Omental fat pad (tissue), 4 donors: ENCODE results near the gene ASTN2. TPM values are rescaled to one million over a fixed set of nuclear protein-coding genes. Genes with fewer than 3 reads are reported as not detected.

Source experiments
- ATAC-seq: fragments of 150-250 bp; one replicate; pipeline ENCODE4 v1.9.1; 2016; ENCODE audit warnings: mild to moderate bottlenecking, moderate library complexity; ENCODE audit not compliant: low FRiP score
- DNase-seq: peaks from one replicate; pipeline ENCODE4 v3.0.0-alpha.2; 2019; ENCODE audit warnings: low spot score
- CTCF ChIP-seq, 3 donors: fragments of 450-650 bp; IDR thresholded peaks; one replicate each; pipeline ENCODE4 v1.5.1; 2016 to 2017; ENCODE audit warnings: antibody characterized with exemption in 3 of 3, mild to moderate bottlenecking in 3 of 3, moderate library complexity in 2 of 3
- total RNA-seq, 4 donors: library from RNA; depleted of rRNA; stranded (reverse); fragments of >200 nt; gene quantifications; one replicate each; pipeline ENCODE4 v1.1.0, GENCODE V29; 2016

Gene ASTN2
- total RNA-seq, 4 donors from 2014 or later: 1.1 to 8.4 (median 3.6) TPM

DNA sequence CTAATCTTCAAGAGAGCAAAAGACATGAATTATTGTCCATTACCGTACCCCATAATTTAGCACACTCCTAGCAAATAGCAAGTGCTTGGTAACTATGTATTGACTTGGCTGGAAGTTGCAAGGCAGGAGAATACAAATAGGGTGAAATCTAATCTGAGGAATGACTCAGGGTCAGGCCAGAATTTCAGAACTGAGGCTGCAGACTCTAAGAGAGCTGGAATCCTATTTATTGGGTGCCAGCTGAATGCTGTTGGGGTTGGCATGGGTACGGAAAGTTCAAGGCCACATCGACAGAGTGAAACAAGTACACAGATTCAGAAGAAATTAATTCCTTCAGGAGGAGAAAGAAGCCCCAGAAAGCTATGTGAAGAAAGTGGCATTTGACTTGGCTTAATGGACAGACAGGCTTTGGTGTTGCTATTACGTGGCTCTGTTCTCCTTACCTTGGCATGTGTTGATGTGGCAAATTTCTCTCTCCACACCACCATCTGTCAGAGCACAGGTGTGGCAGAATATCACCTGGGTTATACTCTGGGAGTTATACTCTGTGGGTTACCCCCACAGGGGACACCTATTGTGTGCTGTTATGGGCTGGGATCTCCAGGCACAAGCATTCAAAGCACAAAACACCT is 20.9 kb upstream of the ASTN2 start:
- DNase-seq (no peak), ATAC-seq (no peak)
- no peak for TF ChIP-seq CTCF (IDR thresholded peaks at IDR 0.05)

DNA sequence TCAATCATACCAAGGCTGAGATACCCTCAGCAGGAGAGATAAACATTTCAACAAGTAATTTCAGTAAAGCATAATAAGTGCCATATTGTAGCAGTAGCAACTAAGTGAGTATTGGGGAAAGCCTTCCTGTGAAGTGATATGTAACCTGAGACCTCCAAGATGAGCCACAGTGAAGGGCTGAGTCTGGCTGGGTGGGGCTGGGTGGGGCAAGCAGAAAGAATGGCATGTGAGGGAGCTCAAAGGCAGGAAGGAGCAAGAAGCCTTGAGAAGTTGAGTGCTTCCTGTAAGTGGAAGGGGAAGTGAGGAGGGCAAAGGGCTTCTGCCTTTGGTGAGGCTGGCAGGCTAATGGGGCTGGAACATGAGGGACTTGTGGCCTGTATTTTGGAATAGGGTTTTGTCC is 19.7 kb upstream of the ASTN2 start:
- no peak for TF ChIP-seq CTCF (IDR thresholded peaks at IDR 0.05)
- DNase-seq: no peak
- no peak for ATAC-seq

DNA sequence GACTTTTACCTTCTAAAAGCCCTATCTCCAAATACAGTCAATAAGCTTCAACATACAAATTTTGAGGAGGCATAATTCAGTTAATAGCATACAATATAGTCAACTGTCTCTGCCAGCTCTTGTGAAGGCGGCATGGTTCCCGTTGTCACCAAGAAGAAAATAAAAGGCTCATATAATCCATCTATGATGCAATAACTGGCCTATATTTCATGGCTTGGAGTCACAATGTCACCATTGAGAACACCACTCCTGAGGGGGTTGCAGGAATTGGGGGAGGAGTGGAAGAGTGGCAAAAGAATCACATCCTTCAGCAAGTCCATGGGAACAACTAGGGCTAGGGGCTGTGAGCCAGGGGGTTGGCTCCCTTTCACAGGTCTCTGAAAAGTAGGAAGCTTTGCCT is 16.0 kb upstream of the ASTN2 start:
- no peak for TF ChIP-seq CTCF (IDR thresholded peaks at IDR 0.05)
- no peak for DNase-seq
- no peak for ATAC-seq

DNA sequence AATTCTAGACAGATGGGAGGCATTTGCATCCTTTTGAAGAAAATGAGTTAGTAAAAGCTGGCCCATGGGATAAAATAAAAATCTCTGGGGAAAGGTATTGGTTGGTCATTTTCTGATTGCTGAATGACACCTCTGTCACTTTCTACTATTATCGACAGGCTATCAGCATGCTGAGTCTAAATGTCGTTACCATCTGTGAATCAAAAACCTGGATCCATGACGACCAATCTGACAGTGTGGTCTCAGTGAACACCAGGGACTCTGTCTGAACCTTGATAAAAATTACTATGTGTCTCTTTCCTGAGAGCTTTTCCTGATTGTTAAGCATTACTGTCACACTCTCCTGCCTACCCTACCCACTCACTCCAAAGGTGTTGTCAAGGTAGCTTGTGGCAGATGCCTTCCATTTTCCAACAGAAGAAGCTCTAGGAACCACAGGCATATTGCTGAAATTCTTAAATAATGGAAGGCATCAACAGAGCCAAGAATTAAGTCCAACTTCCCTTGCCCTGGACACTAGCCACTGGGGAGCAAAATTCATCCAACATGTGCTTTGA is 12.6 kb upstream of the ASTN2 start:
- no peak for TF ChIP-seq CTCF (IDR thresholded peaks at IDR 0.05)
- ATAC-seq: no peak
- DNase-seq: no peak

DNA sequence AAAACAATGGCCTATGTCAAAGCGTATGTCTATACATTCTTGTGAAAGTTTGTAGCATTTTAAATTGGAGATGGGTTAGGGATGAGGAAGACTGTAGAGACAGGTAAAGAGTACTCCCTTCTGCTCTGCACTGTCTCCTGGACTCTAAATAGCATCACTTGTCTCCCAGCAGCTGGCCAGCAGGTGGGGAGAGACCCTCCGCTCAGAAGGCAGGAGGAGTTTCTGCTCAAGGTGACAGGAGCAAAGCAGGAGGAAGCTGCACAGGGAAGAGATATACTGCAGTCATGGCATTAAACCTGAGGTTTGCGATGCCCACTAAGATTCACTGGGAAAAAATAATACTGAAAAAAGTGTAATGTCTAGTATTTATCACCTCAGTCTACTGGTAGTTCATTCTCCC is 10.7 kb upstream of the ASTN2 start:
- ATAC-seq: no peak
- no peak for TF ChIP-seq CTCF (IDR thresholded peaks at IDR 0.05)
- no peak for DNase-seq

GRCh38 chr9:117424291-117424690 is 9.4 kb upstream of the ASTN2 start:
- TF ChIP-seq CTCF (IDR thresholded peaks at IDR 0.05): no peak
- ATAC-seq: no peak

GRCh38 chr9:117418111-117418510 is 3.3 kb upstream of the ASTN2 start:
- ATAC-seq (no peak), DNase-seq (no peak)
- no peak for TF ChIP-seq CTCF (IDR thresholded peaks at IDR 0.05)

More at GRCh38 chr9:117424291-117424690, 9.4 kb upstream of the ASTN2 start:
- DNase-seq: no peak
